Measurements from ENCODE around the gene CHTF18.
A peak's percentile ranks its signal among the peaks of the same experiment; 100 is the strongest.

CHTF18 gene

GRCh38 chr16:801584-802363, 13.4 kb downstream of the CHTF18 start:
- DNase-seq (ENCODE audit: low read depth in 1 of 2, low spot score in 1 of 2), result no peak
- no peak for TF ChIP-seq JUND (IDR thresholded peaks at IDR 0.05; ENCODE audit: low read depth)
- in situ Hi-C loops (cut with HindIII; ENCODE audit: low pct_unique_long_range_greater_than_20kb, low sequenced_read_pairs), result no loop called here

GRCh38 chr16:802461-802860, 14.0 kb downstream of the CHTF18 start:
- no peak for TF ChIP-seq JUND (IDR thresholded peaks at IDR 0.05; ENCODE audit: low read depth)
- in situ Hi-C loops (cut with HindIII; ENCODE audit: low pct_unique_long_range_greater_than_20kb, low sequenced_read_pairs), result no loop called here
- DNase-seq (ENCODE audit: low read depth in 1 of 2, low spot score in 1 of 2), result no peak

- no peak for TF ChIP-seq JUND (IDR thresholded peaks at IDR 0.05; ENCODE audit: low read depth)
- DNase-seq (ENCODE audit: low read depth in 1 of 2, low spot score in 1 of 2), result no peak
- in situ Hi-C loops (cut with HindIII; ENCODE audit: low pct_unique_long_range_greater_than_20kb, low sequenced_read_pairs), result no loop called here
These were observed 14.7 kb downstream of the CHTF18 start for GRCh38 chr16:802914-803753.

GRCh38 chr16:803754-804080, 15.3 kb downstream of the CHTF18 start:
- no peak for DNase-seq (ENCODE audit: low read depth in 1 of 2, low spot score in 1 of 2)
- TF ChIP-seq JUND (IDR thresholded peaks at IDR 0.05; ENCODE audit: low read depth), result no peak
- in situ Hi-C loops (cut with HindIII; ENCODE audit: low pct_unique_long_range_greater_than_20kb, low sequenced_read_pairs), result no loop called here

- in situ Hi-C loops (cut with HindIII; ENCODE audit: low pct_unique_long_range_greater_than_20kb, low sequenced_read_pairs), result no loop called here
- DNase-seq (ENCODE audit: low read depth in 1 of 2, low spot score in 1 of 2), result no peak
- no peak for TF ChIP-seq JUND (IDR thresholded peaks at IDR 0.05; ENCODE audit: low read depth)
These were observed 16.0 kb downstream of the CHTF18 start for GRCh38 chr16:804193-805048.

- no peak for TF ChIP-seq JUND (IDR thresholded peaks at IDR 0.05; ENCODE audit: low read depth)
- DNase-seq (ENCODE audit: low read depth in 1 of 2, low spot score in 1 of 2), result no peak
- in situ Hi-C loops (cut with HindIII; ENCODE audit: low pct_unique_long_range_greater_than_20kb, low sequenced_read_pairs), result no loop called here
These were observed 17.1 kb downstream of the CHTF18 start for GRCh38 chr16:805474-805873.

GRCh38 chr16:807347-808084, 19.1 kb downstream of the CHTF18 start:
- in situ Hi-C loops (cut with HindIII; ENCODE audit: low pct_unique_long_range_greater_than_20kb, low sequenced_read_pairs), result no loop called here
- DNase-seq (ENCODE audit: low read depth in 1 of 2, low spot score in 1 of 2), result peak; percentile 83 to 93
- no peak for TF ChIP-seq JUND (IDR thresholded peaks at IDR 0.05; ENCODE audit: low read depth)

- TF ChIP-seq JUND (IDR thresholded peaks at IDR 0.05; ENCODE audit: low read depth), result no peak
- DNase-seq (ENCODE audit: low read depth in 1 of 2, low spot score in 1 of 2), result no peak
- in situ Hi-C loops (cut with HindIII; ENCODE audit: low pct_unique_long_range_greater_than_20kb, low sequenced_read_pairs), result no loop called here
These were observed 19.6 kb downstream of the CHTF18 start for GRCh38 chr16:808085-808386.

- peak in 1 of 2 experiments; percentile 43 for DNase-seq (ENCODE audit: low read depth in 1 of 2, low spot score in 1 of 2)
- no peak for TF ChIP-seq JUND (IDR thresholded peaks at IDR 0.05; ENCODE audit: low read depth)
These were observed 24.9 kb downstream of the CHTF18 start for GRCh38 chr16:813204-813915.

GRCh38 chr16:813916-814412, 25.5 kb downstream of the CHTF18 start:
- TF ChIP-seq JUND (IDR thresholded peaks at IDR 0.05; ENCODE audit: low read depth), result no peak
- in situ Hi-C loops (cut with HindIII; ENCODE audit: low pct_unique_long_range_greater_than_20kb, low sequenced_read_pairs), result no loop called here
- DNase-seq (ENCODE audit: low read depth in 1 of 2, low spot score in 1 of 2), result no peak

More at GRCh38 chr16:813204-813915, 24.9 kb downstream of the CHTF18 start:
- in situ Hi-C loops (cut with HindIII; ENCODE audit: low pct_unique_long_range_greater_than_20kb, low sequenced_read_pairs), result no loop called here

GRCh38 chr16:814974-815373, 26.6 kb downstream of the CHTF18 start:
- no peak for DNase-seq (ENCODE audit: low read depth in 1 of 2, low spot score in 1 of 2)
- in situ Hi-C loops (cut with HindIII; ENCODE audit: low pct_unique_long_range_greater_than_20kb, low sequenced_read_pairs), result no loop called here
- TF ChIP-seq JUND (IDR thresholded peaks at IDR 0.05; ENCODE audit: low read depth), result no peak
